K562 (cell line): Measurements from ENCODE around the gene GLP1R. TPM values are rescaled to one million over a fixed set of nuclear protein-coding genes. Genes with fewer than 3 reads are reported as not detected.

Experiments
- DIDO1 ChIP-seq: fragments of 450-650 bp; IDR thresholded peaks from 2 replicates; pipeline ENCODE4 v1.6.1; 2016; ENCODE audit warnings: low read depth, missing biosample characterization, missing genetic modification characterization
- E2F3 ChIP-seq: fragments of 250-450 bp; sonication (Bioruptor Pico); IDR thresholded peaks from 2 replicates; pipeline ENCODE4 v1.4.0; 2020; ENCODE audit warnings: mild to moderate bottlenecking
- ESRRB ChIP-seq: fragments of 250-450 bp; sonication (Bioruptor Pico); IDR thresholded peaks from 2 replicates; pipeline ENCODE4 v1.5.0; 2020; ENCODE audit warnings: mild to moderate bottlenecking, moderate library complexity, borderline replicate concordance
- GATA2 ChIP-seq: sonication (generic); formaldehyde crosslinking; IDR thresholded peaks from 2 replicates; pipeline ENCODE4 v1.4.0; 2020; ENCODE audit warnings: mild to moderate bottlenecking, missing genetic modification reagents
- HDAC1 ChIP-seq, 2 experiments: fragments of 450-650 bp; IDR thresholded peaks; 2 replicates each; pipeline ENCODE4 v1.6.1; 2016 to 2017; ENCODE audit warnings: inconsistent platforms in 1 of 2, mild to moderate bottlenecking in 1 of 2, moderate library complexity in 1 of 2
- HDAC2 ChIP-seq: fragments of 450-650 bp; IDR thresholded peaks from 2 replicates; pipeline ENCODE4 v1.6.1; 2016; ENCODE audit warnings: mild to moderate bottlenecking
- HDAC3 ChIP-seq: fragments of 450-650 bp; IDR thresholded peaks from 2 replicates; pipeline ENCODE4 v1.6.1; 2018; ENCODE audit warnings: borderline replicate concordance, mild to moderate bottlenecking, moderate library complexity; ENCODE audit not compliant: partially characterized antibody
- HDAC8 ChIP-seq: fragments of 450-650 bp; IDR thresholded peaks from 2 replicates; pipeline ENCODE4 v1.6.1; 2016; ENCODE audit warnings: mild to moderate bottlenecking, missing genetic modification characterization, moderate library complexity, missing compliant biosample characterization
- ILF3 ChIP-seq: fragments of 450-650 bp; IDR thresholded peaks from 2 replicates; pipeline ENCODE4 v1.6.1; 2018; ENCODE audit warnings: antibody characterized with exemption, mild to moderate bottlenecking, moderate library complexity, borderline replicate concordance
- KAT2B ChIP-seq: IDR thresholded peaks from one replicate; pipeline ENCODE4 v1.6.1; 2012; ENCODE audit warnings: low read depth, mild to moderate bottlenecking, control low read depth, inconsistent platforms, low read length, moderate library complexity
- MCM7 ChIP-seq, 2 experiments: fragments of 450-650 bp; IDR thresholded peaks; 2 replicates each; pipeline ENCODE4 v1.6.1; 2016 to 2018
- MTA1 ChIP-seq: fragments of 450-650 bp; IDR thresholded peaks from 2 replicates; pipeline ENCODE4 v1.6.1; 2017; ENCODE audit warnings: borderline replicate concordance
- PML ChIP-seq: IDR thresholded peaks from 2 replicates; pipeline ENCODE4 v1.6.1; 2012; ENCODE audit warnings: low read length, inconsistent platforms
- RNF2 ChIP-seq: sonication (generic); IDR thresholded peaks from 2 replicates; pipeline ENCODE4 v1.6.1; 2016
- XRCC5 ChIP-seq: fragments of 200-400 bp; formaldehyde crosslinking; IDR thresholded peaks from 2 replicates; pipeline ENCODE4 v1.6.1; 2017; ENCODE audit warnings: low read depth, mild to moderate bottlenecking, low read length
- ZNF197 ChIP-seq: fragments of 200-800 bp; sonication (Bioruptor generic); IDR thresholded peaks from 2 replicates; pipeline ENCODE4 v1.6.1; 2016; ENCODE audit warnings: low read depth, missing genetic modification characterization, missing compliant biosample characterization
- polyA plus RNA-seq, 8 experiments: library from polyadenylated mRNA; depleted of rRNA in 4 of 8; stranded (reverse) in 5 of 8; unstranded in 3 of 8; fragments of >200 nt; fragmentation: Nextera tagmentation in 2 of 8; fragmentation: Illumina TruSeq in 1 of 8; extraction: Ambion mirVana in 2 of 8; extraction: Trizol in 1 of 8; gene quantifications; 2 replicates each; pipeline versions ENCODE4 v1.2.1 to v1.2.3, GENCODE V29; 2011 to 2014; ENCODE audit warnings: inconsistent platforms in 1 of 8, missing spikeins in 1 of 8
- total RNA-seq, 7 experiments: library from RNA; depleted of rRNA in 6 of 7; stranded (reverse); fragments of >200 nt in 6 of 7; fragmentation: Illumina TruSeq in 2 of 7; extraction: Trizol in 2 of 7; gene quantifications; 2 replicates each; pipeline versions ENCODE4 v1.2.1 to v1.2.3, GENCODE V29; 2011 to 2021; ENCODE audit warnings: low replicate concordance in 1 of 7
- TF ChIP-seq, protein P1 (sequence below): sonication (generic); formaldehyde crosslinking; IDR thresholded peaks from 2 replicates; pipeline ENCODE4 v1.8.0; 2022; ENCODE audit warnings: missing genetic modification reagents, mild to moderate bottlenecking, borderline replicate concordance
- TF ChIP-seq, protein P2 (sequence below), 2 experiments: fragments of 450-650 bp; conservative IDR thresholded peaks; 2 replicates each; pipeline ENCODE4 v1.6.1; 2017; ENCODE audit warnings: mild to moderate bottlenecking in 2 of 2, moderate library complexity in 2 of 2
- TF ChIP-seq, protein P3 (sequence below): sonication (generic); formaldehyde crosslinking; IDR thresholded peaks from 2 replicates; pipeline ENCODE4 v1.8.0; 2022; ENCODE audit warnings: mild to moderate bottlenecking, missing genetic modification reagents, borderline replicate concordance
- TF ChIP-seq, protein P4 (sequence below): fragments of 450-650 bp; IDR thresholded peaks from 2 replicates; pipeline ENCODE4 v1.6.1; 2016; ENCODE audit warnings: mild to moderate bottlenecking
- TF ChIP-seq, protein P5 (sequence below), 2 experiments: fragments of 450-650 bp; IDR thresholded peaks; 2 replicates each; pipeline ENCODE4 v1.6.1; 2016

Gene GLP1R
- total and polyA plus RNA-seq, 9 of the 15 experiments (the other 6 are each of a cell fraction or from before 2014, with no cell fraction given), result not detected

DNA sequence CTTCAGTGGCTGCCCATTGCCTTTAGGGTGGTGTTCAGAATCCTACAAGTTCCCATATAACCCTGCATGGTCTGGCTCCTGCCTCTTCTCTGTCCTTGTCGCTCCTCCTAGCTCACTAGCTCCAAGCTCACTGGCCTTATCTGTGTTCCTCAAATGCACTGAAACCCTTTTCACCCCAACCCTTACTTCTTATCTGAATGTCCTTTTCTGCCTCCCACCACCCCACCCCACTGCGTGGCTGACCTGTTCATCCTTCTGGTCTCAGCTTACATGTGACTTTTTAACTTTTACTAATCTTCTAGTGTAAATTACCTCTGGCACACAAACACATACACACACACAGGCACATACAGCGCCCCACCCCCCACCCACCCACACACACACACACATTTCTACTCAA lies 41.0 kb upstream of the GLP1R start (continued):
- TF ChIP-seq E2F3 (CRISPR knock-in tag) (no peak), KAT2B (no peak), DIDO1 (no peak), RNF2 (peak; percentile 65; the same call in 1 of the 2 replicates), ESRRB (CRISPR knock-in tag) (no peak), MCM7 (IDR thresholded peaks at IDR 0.05) (no peak), XRCC5 (no peak), ZNF197 (CRISPR knock-in tag) (no peak), HDAC2 (peak; percentile 87), ILF3 (no peak), HDAC3 (peak; percentile 73), HDAC8 (no peak), MTA1 (peak; percentile 78), HDAC1 (IDR thresholded peaks at IDR 0.05) (peak in 1 of 2 experiments; percentile 94; a peak in 3 of 4 replicates), GATA2 (peak; percentile 88), PML (peak; percentile 66)
- TF ChIP-seq, protein P1, sequence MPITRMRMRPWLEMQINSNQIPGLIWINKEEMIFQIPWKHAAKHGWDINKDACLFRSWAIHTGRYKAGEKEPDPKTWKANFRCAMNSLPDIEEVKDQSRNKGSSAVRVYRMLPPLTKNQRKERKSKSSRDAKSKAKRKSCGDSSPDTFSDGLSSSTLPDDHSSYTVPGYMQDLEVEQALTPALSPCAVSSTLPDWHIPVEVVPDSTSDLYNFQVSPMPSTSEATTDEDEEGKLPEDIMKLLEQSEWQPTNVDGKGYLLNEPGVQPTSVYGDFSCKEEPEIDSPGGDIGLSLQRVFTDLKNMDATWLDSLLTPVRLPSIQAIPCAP, result no peak
- TF ChIP-seq, protein P2, sequence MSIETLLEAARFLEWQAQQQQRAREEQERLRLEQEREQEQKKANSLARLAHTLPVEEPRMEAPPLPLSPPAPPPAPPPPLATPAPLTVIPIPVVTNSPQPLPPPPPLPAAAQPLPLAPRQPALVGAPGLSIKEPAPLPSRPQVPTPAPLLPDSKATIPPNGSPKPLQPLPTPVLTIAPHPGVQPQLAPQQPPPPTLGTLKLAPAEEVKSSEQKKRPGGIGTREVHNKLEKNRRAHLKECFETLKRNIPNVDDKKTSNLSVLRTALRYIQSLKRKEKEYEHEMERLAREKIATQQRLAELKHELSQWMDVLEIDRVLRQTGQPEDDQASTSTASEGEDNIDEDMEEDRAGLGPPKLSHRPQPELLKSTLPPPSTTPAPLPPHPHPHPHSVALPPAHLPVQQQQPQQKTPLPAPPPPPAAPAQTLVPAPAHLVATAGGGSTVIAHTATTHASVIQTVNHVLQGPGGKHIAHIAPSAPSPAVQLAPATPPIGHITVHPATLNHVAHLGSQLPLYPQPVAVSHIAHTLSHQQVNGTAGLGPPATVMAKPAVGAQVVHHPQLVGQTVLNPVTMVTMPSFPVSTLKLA (conservative IDR thresholded peaks at IDR 0.05), result peak in 1 of 2 experiments; percentile 65; a peak in 2 of 4 replicates
- TF ChIP-seq, protein P3, sequence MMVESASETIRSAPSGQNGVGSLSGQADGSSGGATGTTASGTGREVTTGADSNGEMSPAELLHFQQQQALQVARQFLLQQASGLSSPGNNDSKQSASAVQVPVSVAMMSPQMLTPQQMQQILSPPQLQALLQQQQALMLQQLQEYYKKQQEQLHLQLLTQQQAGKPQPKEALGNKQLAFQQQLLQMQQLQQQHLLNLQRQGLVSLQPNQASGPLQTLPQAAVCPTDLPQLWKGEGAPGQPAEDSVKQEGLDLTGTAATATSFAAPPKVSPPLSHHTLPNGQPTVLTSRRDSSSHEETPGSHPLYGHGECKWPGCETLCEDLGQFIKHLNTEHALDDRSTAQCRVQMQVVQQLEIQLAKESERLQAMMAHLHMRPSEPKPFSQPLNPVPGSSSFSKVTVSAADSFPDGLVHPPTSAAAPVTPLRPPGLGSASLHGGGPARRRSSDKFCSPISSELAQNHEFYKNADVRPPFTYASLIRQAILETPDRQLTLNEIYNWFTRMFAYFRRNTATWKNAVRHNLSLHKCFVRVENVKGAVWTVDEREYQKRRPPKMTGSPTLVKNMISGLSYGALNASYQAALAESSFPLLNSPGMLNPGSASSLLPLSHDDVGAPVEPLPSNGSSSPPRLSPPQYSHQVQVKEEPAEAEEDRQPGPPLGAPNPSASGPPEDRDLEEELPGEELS, result no peak
- TF ChIP-seq, protein P4, sequence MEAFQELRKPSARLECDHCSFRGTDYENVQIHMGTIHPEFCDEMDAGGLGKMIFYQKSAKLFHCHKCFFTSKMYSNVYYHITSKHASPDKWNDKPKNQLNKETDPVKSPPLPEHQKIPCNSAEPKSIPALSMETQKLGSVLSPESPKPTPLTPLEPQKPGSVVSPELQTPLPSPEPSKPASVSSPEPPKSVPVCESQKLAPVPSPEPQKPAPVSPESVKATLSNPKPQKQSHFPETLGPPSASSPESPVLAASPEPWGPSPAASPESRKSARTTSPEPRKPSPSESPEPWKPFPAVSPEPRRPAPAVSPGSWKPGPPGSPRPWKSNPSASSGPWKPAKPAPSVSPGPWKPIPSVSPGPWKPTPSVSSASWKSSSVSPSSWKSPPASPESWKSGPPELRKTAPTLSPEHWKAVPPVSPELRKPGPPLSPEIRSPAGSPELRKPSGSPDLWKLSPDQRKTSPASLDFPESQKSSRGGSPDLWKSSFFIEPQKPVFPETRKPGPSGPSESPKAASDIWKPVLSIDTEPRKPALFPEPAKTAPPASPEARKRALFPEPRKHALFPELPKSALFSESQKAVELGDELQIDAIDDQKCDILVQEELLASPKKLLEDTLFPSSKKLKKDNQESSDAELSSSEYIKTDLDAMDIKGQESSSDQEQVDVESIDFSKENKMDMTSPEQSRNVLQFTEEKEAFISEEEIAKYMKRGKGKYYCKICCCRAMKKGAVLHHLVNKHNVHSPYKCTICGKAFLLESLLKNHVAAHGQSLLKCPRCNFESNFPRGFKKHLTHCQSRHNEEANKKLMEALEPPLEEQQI, result no peak
- TF ChIP-seq, protein P5, sequence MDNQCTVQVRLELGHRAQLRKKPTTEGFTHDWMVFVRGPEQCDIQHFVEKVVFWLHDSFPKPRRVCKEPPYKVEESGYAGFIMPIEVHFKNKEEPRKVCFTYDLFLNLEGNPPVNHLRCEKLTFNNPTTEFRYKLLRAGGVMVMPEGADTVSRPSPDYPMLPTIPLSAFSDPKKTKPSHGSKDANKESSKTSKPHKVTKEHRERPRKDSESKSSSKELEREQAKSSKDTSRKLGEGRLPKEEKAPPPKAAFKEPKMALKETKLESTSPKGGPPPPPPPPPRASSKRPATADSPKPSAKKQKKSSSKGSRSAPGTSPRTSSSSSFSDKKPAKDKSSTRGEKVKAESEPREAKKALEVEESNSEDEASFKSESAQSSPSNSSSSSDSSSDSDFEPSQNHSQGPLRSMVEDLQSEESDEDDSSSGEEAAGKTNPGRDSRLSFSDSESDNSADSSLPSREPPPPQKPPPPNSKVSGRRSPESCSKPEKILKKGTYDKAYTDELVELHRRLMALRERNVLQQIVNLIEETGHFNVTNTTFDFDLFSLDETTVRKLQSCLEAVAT (IDR thresholded peaks at IDR 0.05), result peak in 1 of 2 experiments; percentile 90; a peak in 2 of 4 replicates
